Dendritic cell treated with granulocyte-macrophage colony-stimulating factor and Interleukin-4, amounts not matched to agents 40 ng/mL and 50 ng/mL, for 4 days (primary cell): ENCODE results near the gene KCNN3.

ENCODE experiments used
- H3K27ac Mint-ChIP-seq: one replicate; pipeline ENCODE4 v1.8.0; 2022; ENCODE audit warnings: mild to moderate bottlenecking, mixed read lengths
- H3K27me3 Mint-ChIP-seq: one replicate; pipeline ENCODE4 v1.8.0; 2022; ENCODE audit warnings: mild to moderate bottlenecking, mixed read lengths
- H3K36me3 Mint-ChIP-seq: one replicate; pipeline ENCODE4 v1.8.0; 2022; ENCODE audit warnings: low read depth, mixed read lengths
- H3K4me1 Mint-ChIP-seq: one replicate; pipeline ENCODE4 v1.8.0; 2022; ENCODE audit warnings: low read depth, mixed read lengths
- H3K4me3 Mint-ChIP-seq: one replicate; pipeline ENCODE4 v1.8.0; 2022; ENCODE audit warnings: mild to moderate bottlenecking, moderate library complexity, mixed read lengths
- H3K9me3 Mint-ChIP-seq: one replicate; pipeline ENCODE4 v1.8.0; 2022; ENCODE audit warnings: mixed read lengths
- intact Hi-C: fragments of 100-400 bp; cut with micrococcal nuclease; formaldehyde crosslinking; loops from one replicate; pipeline ENCODE4 v1.15.0; 2022

Gene KCNN3

DNA sequence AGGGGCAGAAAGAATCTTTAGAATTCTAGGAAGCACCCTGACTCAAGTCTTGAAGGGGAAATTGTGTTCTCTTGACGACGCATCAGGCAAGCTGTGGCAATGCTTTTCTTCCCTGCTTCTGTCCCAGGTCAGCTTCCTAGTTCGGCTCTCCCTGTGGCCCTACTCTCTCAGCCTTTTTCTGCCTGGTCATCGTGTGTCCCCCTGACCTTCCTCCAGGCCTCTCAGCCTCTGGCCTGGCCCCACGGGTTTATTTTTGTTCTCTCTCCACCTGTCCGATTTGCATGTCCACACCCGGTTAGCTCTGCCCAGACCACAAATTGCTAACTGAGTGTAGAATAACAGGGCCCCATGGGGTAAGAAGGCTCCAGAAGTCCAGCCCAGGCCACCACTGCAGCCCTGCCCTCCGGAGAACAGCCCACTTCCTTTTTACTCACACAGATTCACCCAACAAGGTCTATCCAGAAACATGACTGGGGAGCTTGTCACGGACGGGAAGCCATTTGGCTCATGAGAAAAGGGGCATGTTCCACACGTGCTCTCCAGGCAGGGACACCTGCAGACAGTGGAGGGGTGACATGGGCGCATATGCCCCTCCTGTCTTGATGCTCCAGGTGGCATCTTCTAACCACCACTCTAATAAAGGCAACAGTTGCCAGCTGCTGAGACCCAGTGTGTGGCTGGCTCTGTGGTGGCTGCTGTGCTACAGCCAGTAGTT, 9.8 kb downstream of the KCNN3 start:
- Mint-ChIP-seq H3K4me1 (peaks cover 13% of the 10 kb centered on the region), H3K9me3 (no peaks in the 10 kb centered on the region), H3K4me3 (peak overlapping the region; percentile 28), H3K27me3 (peaks cover 18% of the 10 kb centered on the region), H3K36me3 (no peaks in the 10 kb centered on the region), H3K27ac (peak overlapping the region; percentile 69)
- intact Hi-C loops = no loop called here

GRCh38 chr1:154859786-154860155, 10.3 kb downstream of the KCNN3 start:
- Mint-ChIP-seq H3K4me1 (peaks cover 13% of the 10 kb centered on the region), H3K9me3 (no peaks in the 10 kb centered on the region), H3K27me3 (peaks cover 18% of the 10 kb centered on the region), H3K27ac (peak overlapping the region; percentile 69), H3K4me3 (no peak overlapping the region), H3K36me3 (no peaks in the 10 kb centered on the region)
- intact Hi-C loops = no loop called here

DNA sequence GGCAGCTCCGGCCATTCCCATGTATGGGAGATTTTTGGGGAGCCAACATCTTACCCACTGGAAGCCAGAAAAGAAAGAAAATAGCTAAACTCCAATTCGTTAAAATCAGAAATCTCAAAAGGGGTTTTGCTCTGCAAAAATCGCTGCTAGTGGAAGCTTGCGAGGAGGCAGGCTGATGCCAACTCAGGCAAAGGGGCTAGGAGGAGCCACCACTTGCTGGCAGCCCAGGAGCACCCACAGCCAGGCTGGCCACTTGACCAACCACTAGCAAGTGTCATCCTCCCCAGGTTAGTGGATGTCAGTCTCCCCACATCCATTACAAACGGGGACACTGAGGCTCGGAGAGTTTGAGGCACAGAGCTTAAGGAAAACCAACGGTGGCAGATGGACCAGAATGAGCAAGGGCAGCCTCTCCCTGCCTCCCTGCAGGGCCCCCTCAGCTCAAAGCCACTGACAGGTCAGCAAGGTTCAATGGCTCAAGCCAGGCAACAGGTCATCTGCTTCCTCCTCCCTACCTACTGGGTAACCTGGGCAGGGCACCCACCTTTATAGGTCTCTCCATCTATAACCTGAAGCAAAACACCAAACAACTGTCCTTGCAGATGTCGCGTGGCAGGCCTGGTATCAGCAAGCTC, 10.8 kb downstream of the KCNN3 start:
- intact Hi-C loops = no loop called here
- H3K9me3 Mint-ChIP-seq = no peaks in the 10 kb centered on the region
- H3K4me3 Mint-ChIP-seq = no peak overlapping the region
- H3K4me1 Mint-ChIP-seq = peaks cover 8% of the 10 kb centered on the region
- no peaks in the 10 kb centered on the region for H3K36me3 Mint-ChIP-seq
- peaks cover 13% of the 10 kb centered on the region for H3K27me3 Mint-ChIP-seq
- H3K27ac Mint-ChIP-seq = peak overlapping the region; percentile 69

DNA sequence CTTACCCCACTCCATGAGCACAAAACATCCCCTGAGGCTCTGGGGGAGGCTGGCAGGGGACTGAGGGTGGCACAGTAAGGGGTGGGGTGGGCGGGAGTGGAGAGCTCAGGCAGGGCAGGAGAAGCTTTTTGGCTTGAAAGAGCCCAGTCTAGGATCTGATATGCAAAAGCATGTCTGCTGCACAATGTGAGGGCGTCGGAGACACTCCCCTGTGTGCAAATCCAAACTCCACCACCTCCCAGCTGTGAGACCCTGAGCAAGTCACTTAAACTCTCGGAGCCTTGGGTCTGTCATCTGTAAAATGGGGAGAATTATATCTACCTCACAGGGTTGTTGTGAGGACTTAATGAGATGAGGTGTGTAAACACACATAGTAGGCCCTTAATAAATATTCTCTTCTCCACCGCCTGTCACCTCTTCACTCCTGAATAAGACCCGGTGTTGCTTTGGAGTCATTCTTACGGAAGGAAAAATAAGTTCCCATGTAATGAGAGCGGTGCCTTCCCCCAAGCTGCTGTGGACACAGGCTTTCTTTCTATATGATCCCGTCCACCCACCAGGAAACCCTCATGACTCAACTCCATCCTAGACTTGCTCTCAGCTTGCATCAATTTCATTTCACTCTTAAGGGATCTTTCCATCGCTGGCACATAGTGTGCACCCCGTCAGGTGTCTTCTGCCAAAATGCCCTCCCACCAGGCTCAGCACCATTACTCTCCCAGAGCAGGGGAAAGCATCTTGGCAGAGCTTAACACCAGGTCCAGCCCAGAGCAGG, 12.5 kb downstream of the KCNN3 start:
- H3K9me3 Mint-ChIP-seq = no peaks in the 10 kb centered on the region
- no peak overlapping the region for H3K27ac Mint-ChIP-seq
- H3K4me1 Mint-ChIP-seq = peaks cover 8% of the 10 kb centered on the region
- H3K36me3 Mint-ChIP-seq = no peaks in the 10 kb centered on the region
- H3K4me3 Mint-ChIP-seq = no peak overlapping the region
- intact Hi-C loops = no loop called here
- peaks cover 8% of the 10 kb centered on the region for H3K27me3 Mint-ChIP-seq

DNA sequence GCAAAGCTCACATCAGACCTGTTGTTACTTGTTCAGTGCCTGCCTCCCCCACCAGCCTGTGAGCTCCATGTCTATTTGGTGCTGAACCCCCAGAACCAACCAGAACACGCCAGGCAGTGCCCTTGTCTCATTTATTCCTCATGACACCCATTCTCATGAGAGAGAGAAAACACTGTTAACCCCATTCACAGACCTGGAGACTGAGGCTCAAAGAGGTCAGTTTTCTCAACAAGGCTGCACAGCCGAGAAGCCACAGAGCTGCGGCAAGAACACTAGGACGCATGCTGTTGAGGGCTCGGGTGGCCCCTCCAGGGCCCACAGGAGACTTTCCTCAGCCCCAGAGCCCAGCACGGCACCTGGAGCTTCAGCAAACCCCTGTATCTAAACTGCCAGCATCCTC, 13.1 kb downstream of the KCNN3 start:
- Mint-ChIP-seq H3K27me3 (peaks cover 4% of the 10 kb centered on the region), H3K4me3 (no peak overlapping the region), H3K9me3 (no peaks in the 10 kb centered on the region), H3K36me3 (no peaks in the 10 kb centered on the region), H3K4me1 (peaks cover 8% of the 10 kb centered on the region), H3K27ac (no peak overlapping the region)
- intact Hi-C loops = no loop called here

DNA sequence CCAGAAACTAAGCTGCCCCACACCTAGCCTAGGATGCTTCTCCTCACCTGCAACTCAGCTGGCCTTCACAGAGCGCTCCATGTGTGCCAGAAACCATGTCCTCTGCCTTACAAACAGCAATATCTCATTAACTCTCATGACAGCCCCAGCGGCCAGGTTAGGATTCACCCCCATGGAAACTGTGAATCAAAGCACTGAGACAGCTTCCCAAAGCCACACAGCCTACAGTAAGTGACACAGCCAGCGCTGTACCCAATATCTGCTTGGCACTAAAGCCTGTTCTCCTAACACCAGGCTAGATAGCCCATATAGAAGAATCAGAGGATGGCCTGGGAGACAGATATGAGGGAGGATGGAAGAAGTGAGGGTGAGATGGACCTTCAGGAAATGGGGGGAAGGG, 13.5 kb downstream of the KCNN3 start:
- no peaks in the 10 kb centered on the region for H3K9me3 Mint-ChIP-seq
- H3K4me1 Mint-ChIP-seq = peaks cover 8% of the 10 kb centered on the region
- no peaks in the 10 kb centered on the region for H3K36me3 Mint-ChIP-seq
- no peak overlapping the region for H3K4me3 Mint-ChIP-seq
- H3K27ac Mint-ChIP-seq = no peak overlapping the region
- intact Hi-C loops = no loop called here
- peaks cover 3% of the 10 kb centered on the region for H3K27me3 Mint-ChIP-seq

DNA sequence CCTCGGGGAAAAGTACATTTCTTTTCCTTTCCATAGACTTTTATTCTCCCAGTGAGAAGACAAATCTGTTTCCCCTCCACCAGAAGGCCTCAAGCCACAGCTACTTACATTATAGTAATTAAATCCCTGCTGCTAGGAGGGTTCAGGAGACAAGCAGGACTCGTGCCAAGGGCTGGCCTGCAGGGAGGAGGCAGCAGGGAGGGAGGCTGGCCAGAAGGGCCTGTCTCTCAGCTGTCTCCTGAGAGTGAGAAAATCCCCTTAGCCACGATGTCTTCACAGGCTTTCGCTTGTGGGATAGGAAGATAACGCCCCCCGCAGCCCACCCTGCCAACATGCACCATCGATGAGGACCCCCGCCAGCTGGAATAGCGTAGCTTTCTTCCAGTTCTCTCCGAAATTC, 14.0 kb downstream of the KCNN3 start:
- no peaks in the 10 kb centered on the region for H3K9me3 Mint-ChIP-seq
- no peak overlapping the region for H3K4me3 Mint-ChIP-seq
- H3K4me1 Mint-ChIP-seq = peaks cover 8% of the 10 kb centered on the region
- no peaks in the 10 kb centered on the region for H3K36me3 Mint-ChIP-seq
- no peaks in the 10 kb centered on the region for H3K27me3 Mint-ChIP-seq
- intact Hi-C loops = no loop called here
- no peak overlapping the region for H3K27ac Mint-ChIP-seq

DNA sequence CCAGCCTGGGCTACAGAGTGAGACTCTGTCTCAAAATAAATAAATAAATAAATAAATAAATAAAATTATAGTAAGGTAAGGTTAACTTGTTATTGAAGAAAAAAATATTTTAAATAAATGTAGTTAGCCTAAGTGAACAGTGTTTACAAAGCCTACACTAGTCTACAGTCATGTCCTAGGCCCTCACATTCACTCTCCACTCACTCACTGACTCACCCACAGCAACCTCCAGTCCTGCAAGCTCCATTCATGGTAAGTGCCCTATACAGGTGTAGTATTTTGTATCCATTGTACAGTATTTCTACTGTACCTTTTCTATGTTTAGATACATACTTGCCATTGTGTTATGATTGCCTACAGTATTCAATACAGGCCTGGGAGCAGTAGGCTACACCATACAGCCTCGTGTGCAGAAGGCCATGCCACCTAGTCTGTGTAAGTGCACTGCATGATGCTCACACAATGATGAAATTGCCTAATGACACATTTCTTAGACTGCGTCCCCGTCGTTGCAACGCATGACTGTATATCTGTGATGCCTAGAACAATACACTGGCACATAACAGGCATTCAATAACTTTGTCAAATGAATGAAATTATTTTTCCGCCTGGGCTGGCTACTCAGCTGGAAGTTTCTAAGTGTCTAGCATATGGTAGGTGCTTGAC, 14.8 kb downstream of the KCNN3 start:
- H3K27ac Mint-ChIP-seq = no peak overlapping the region
- H3K9me3 Mint-ChIP-seq = no peaks in the 10 kb centered on the region

DNA sequence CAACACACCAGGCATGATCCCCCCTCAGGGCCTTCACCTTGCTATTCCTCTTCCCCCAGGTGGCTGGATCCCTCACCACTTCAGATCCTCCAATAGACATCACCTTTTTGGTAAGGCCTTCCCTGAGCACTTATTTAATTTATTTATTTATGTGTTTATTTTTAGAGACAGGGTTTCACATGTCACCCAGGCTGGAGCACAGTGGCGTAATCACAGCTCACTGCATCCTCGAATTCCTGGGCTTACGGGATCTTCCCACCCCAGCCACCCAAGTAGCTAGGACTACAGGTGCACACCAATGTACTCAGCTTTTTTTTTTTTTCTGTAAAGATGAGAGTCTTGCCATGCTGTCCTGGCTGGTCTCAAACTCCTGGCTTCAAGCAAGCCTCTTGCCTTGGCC, 17.2 kb downstream of the KCNN3 start:
- Mint-ChIP-seq H3K27me3 (no peaks in the 10 kb centered on the region), H3K9me3 (no peaks in the 10 kb centered on the region), H3K27ac (no peak overlapping the region), H3K4me1 (no peaks in the 10 kb centered on the region), H3K4me3 (no peak overlapping the region), H3K36me3 (no peaks in the 10 kb centered on the region)
- intact Hi-C loops = no loop called here

More for the DNA sequence above, 14.8 kb downstream of the KCNN3 start:
- Mint-ChIP-seq H3K36me3 (no peaks in the 10 kb centered on the region), H3K4me1 (peaks cover 6% of the 10 kb centered on the region), H3K4me3 (no peak overlapping the region), H3K27me3 (no peaks in the 10 kb centered on the region)
- intact Hi-C loops = no loop called here

DNA sequence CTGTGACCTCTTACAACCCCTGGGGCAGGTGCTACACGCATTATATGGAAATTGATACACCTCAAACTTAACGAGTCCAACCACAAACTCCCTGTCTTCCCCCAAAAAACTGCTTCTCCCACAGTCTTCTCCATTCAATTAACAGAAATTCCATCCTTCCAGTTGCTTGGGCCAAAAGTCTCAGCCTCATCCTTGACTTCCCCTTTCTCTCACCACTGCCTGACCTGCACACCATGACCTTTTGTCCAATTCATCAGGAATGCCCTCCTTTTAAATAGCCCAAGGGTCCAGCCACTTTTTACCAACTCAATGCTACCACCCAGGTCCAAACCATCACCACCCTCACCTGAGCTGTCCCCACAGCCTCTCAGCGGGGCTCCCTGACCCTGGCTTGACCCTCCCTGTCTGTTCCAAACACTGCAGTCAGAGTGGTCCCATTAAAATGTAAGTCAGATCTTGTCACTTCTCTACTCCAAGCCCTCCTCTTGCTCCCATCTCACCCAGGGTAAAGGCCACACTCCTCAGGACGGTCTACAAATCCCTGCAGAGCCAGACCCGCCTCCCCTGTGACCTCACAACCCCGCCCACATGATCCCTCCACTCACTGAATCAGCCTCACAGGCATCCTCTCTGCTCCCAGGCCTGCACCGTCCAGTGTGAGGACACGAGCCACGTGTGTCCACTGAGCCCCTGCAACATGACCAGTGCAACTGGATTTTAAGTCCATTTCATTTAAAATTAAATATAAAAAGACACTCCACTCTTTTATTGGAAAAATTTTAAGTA, 18.5 kb downstream of the KCNN3 start:
- H3K27me3 Mint-ChIP-seq = no peaks in the 10 kb centered on the region
- no peaks in the 10 kb centered on the region for H3K4me1 Mint-ChIP-seq
- no peak overlapping the region for H3K27ac Mint-ChIP-seq
- no peaks in the 10 kb centered on the region for H3K9me3 Mint-ChIP-seq
- intact Hi-C loops = no loop called here
- no peaks in the 10 kb centered on the region for H3K36me3 Mint-ChIP-seq
- no peak overlapping the region for H3K4me3 Mint-ChIP-seq

- Mint-ChIP-seq H3K27me3 (no peaks in the 10 kb centered on the region), H3K4me3 (no peak overlapping the region), H3K27ac (no peak overlapping the region), H3K4me1 (no peaks in the 10 kb centered on the region), H3K36me3 (no peaks in the 10 kb centered on the region), H3K9me3 (no peaks in the 10 kb centered on the region)
- intact Hi-C loops = no loop called here
Measured at GRCh38 chr1:154849645-154850131, 20.4 kb downstream of the KCNN3 start.

GRCh38 chr1:154848983-154849382, 21.1 kb downstream of the KCNN3 start:
- Mint-ChIP-seq H3K27ac (no peak overlapping the region), H3K4me3 (no peak overlapping the region), H3K36me3 (no peaks in the 10 kb centered on the region), H3K4me1 (no peaks in the 10 kb centered on the region), H3K27me3 (no peaks in the 10 kb centered on the region), H3K9me3 (no peaks in the 10 kb centered on the region)
- intact Hi-C loops = no loop called here

GRCh38 chr1:154847891-154848290, 22.2 kb downstream of the KCNN3 start:
- H3K4me3 Mint-ChIP-seq = no peak overlapping the region
- no peaks in the 10 kb centered on the region for H3K36me3 Mint-ChIP-seq
- no peak overlapping the region for H3K27ac Mint-ChIP-seq
- H3K9me3 Mint-ChIP-seq = no peaks in the 10 kb centered on the region
- peaks cover 3% of the 10 kb centered on the region for H3K27me3 Mint-ChIP-seq
- intact Hi-C loops = no loop called here
- no peaks in the 10 kb centered on the region for H3K4me1 Mint-ChIP-seq
